Coronary artery (tissue), 2 donors: ENCODE measurements around the gene PTPRB.
A peak's percentile ranks its signal among the peaks of the same experiment; 100 is the strongest.

Experiments used
- DNase-seq: peaks from one replicate; pipeline ENCODE4 v3.0.0-alpha.2; 2017; ENCODE audit warnings: low spot score
- H3K27ac ChIP-seq, 2 donors: fragments of 200-600 bp; sonication (generic); one replicate each; pipeline ENCODE4 v1.5.1; 2016 to 2019
- H3K4me3 ChIP-seq: fragments of 200-600 bp; sonication (generic); 2 replicates; pipeline ENCODE4 v1.5.1; 2016; ENCODE audit warnings: mild to moderate bottlenecking, moderate library complexity
- TF ChIP-seq, protein P1 (sequence below): fragments of 200-600 bp; sonication (generic); IDR thresholded peaks from one replicate; pipeline ENCODE4 v1.5.1; 2019; ENCODE audit warnings: antibody characterized with exemption

PTPRB gene

GRCh38 chr12:70659077-70659606 is 21.9 kb upstream of the PTPRB start:
- TF ChIP-seq, protein P1, sequence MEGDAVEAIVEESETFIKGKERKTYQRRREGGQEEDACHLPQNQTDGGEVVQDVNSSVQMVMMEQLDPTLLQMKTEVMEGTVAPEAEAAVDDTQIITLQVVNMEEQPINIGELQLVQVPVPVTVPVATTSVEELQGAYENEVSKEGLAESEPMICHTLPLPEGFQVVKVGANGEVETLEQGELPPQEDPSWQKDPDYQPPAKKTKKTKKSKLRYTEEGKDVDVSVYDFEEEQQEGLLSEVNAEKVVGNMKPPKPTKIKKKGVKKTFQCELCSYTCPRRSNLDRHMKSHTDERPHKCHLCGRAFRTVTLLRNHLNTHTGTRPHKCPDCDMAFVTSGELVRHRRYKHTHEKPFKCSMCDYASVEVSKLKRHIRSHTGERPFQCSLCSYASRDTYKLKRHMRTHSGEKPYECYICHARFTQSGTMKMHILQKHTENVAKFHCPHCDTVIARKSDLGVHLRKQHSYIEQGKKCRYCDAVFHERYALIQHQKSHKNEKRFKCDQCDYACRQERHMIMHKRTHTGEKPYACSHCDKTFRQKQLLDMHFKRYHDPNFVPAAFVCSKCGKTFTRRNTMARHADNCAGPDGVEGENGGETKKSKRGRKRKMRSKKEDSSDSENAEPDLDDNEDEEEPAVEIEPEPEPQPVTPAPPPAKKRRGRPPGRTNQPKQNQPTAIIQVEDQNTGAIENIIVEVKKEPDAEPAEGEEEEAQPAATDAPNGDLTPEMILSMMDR, result no peak
- no peak overlapping the region for H3K4me3 ChIP-seq
- H3K27ac ChIP-seq, result no peak overlapping the region
- no peak for DNase-seq

DNA sequence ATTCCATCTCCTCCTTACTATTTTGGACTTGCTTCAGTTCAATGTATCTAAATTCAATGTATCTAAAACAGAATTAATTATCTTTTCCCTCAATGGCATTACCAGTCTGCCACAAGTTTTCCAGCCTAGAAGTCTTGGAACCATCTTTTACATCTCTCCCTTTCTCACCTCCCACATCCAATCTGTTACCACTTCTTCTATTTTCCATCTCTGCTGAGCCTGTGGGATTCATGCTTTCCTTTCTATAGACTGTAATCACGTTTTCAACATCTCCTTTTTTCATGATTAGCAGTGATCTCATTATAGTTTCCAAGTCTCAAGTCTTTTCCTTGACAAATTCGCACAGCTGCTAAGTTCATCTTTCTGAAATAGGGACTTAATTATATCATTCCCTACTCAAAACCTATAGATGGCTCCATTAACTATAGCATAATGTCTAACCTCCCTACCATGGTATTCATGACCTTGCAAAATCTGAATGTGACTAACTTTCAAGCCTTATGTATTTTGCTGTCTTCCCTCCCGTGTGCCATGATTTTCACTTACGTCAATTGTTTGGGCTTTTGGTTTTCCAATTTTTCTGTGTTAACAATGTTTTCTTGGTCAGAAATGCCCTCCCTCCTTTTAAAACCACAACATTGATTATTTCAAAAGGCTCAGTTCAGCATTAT is 20.5 kb upstream of the PTPRB start:
- Histone ChIP-seq H3K4me3 (no peak overlapping the region), H3K27ac (no peak overlapping the region)
- no peak for DNase-seq
- TF ChIP-seq, protein P1, result no peak

- Histone ChIP-seq H3K4me3 (no peak overlapping the region), H3K27ac (no peak overlapping the region)
- no peak for DNase-seq
- TF ChIP-seq, protein P1, result no peak
Observed at GRCh38 chr12:70652451-70652850, 15.2 kb upstream of the PTPRB start.

GRCh38 chr12:70648831-70649230 is 11.6 kb upstream of the PTPRB start:
- H3K27ac ChIP-seq, result no peak overlapping the region
- no peak overlapping the region for H3K4me3 ChIP-seq

DNA sequence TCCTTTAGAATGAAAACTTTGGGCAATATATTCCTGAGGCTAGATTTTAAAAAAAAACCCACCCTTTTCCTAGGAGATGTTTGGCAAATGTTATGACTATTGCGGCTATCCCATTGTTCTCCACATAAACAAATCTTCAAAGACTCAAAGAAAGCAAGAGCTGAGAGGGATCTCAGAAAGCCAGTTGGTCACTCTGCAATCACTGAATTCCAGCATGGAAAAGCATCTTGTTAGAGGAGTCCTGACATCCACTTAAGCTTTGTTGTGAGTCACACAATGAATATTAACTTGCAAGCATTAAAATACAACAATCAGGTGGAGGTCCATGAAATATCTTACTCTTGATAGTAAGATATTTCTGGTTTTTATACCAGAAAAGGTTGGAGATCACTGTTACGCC is 11.0 kb upstream of the PTPRB start:
- Histone ChIP-seq H3K27ac (peak overlapping the region in 1 of 2 donors; percentile 17), H3K4me3 (no peak overlapping the region)
- TF ChIP-seq, protein P1, result no peak
- no peak for DNase-seq

More at GRCh38 chr12:70648831-70649230, 11.6 kb upstream of the PTPRB start:
- TF ChIP-seq, protein P1, result no peak
- DNase-seq, result no peak

DNA sequence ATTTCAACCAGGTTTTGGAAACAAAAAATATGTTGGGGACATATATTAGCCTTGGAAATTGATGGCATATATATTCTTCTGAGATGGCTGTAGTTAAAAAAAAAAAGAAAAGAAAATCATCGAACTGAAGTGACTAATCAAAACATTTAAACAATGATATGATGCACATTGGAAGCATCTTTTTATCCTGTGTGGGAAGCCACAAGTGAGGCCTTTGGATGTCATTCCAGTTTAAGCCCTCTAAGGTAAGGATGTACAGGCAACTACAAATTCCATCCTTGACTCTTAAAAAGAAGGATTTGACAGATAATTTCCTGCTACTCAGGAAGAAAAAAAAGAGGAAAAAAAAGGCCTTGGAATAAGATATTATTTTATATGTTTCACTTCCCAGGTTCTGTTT is 9.6 kb upstream of the PTPRB start:
- no peak overlapping the region for H3K4me3 ChIP-seq
- no peak overlapping the region for H3K27ac ChIP-seq

More for the DNA sequence above, 9.6 kb upstream of the PTPRB start:
- no peak for DNase-seq
- TF ChIP-seq, protein P1, result no peak
